HCT116 (cell line): Measurements from ENCODE around the gene MEGF6. TPM values are rescaled to one million over a fixed set of nuclear protein-coding genes. Genes with fewer than 3 reads are reported as not detected.

Experiments used
- ATAC-seq: fragments of 200-7000 bp; cut with Tn5 transposase; 2 replicates; pipeline ENCODE4 v1.9.1; 2020; ENCODE audit warnings: mild to moderate bottlenecking, moderate library complexity
- Bru-seq: library from RNA; stranded (reverse); fragments of 400-500 nt; gene quantifications from one replicate; lab custom pipeline; 2021; lab: Mats Ljungman, UMichigan
- BruChase-seq, 2 experiments: library from RNA; stranded (reverse); fragments of 400-500 nt; gene quantifications; one replicate each; lab custom pipeline; 2021; lab: Mats Ljungman, UMichigan
- BruUV-seq: library from RNA; stranded (reverse); fragments of 400-500 nt; replicated peaks from 2 replicates; lab custom pipeline; 2021; lab: Mats Ljungman, UMichigan
- CTCF ChIA-PET: fragments of 300-600 bp; sonication (Branson Sonifier 250); formaldehyde crosslinking; loops from one replicate; lab custom pipeline; 2021; ENCODE audit warnings: antibody characterized with exemption; lab: Charles Lee
- POLR2A ChIA-PET: fragments of 300-600, 350-600 bp; sonication (Branson Sonifier 250); formaldehyde crosslinking; loops from one replicate; lab custom pipeline; 2021; ENCODE audit warnings: antibody characterized with exemption; lab: Charles Lee
- RAD21 ChIA-PET, 2 experiments: fragments of 300-600 bp; sonication (Branson Sonifier 250); formaldehyde crosslinking; loops; one replicate each; lab custom pipeline; 2023; ENCODE audit warnings: low total read pairs in 2 of 2; ENCODE audit not compliant: uncharacterized antibody in 2 of 2, unreplicated experiment in 2 of 2, low non-redundant PET in 1 of 2; lab: Charles Lee
- DNase-seq: peaks from one replicate; pipeline ENCODE4 v3.0.0-alpha.2; 2010; ENCODE audit warnings: low read depth, low spot score
- H2AFZ ChIP-seq: fragments of 200-600 bp; shearing (Covaris generic), sonication (generic); 2 replicates; pipeline ENCODE4 v1.6.1; 2017; ENCODE audit warnings: low read depth, mixed run types, mixed read lengths, antibody characterized with exemption, low read length; ENCODE audit not compliant: poor library complexity, severe bottlenecking
- H3K27ac ChIP-seq: 2 replicates; pipeline ENCODE4 v1.5.1; 2012; ENCODE audit warnings: low read depth, low read length
- H3K27me3 ChIP-seq: fragments of 200-600 bp; sonication (generic); 2 replicates; pipeline ENCODE4 v1.6.1; 2016; ENCODE audit warnings: mixed run types, low read length, mixed read lengths; ENCODE audit not compliant: insufficient read depth
- H3K36me3 ChIP-seq, 2 experiments: fragments of 200-500 bp in 1 of 2; fragments of 200-600 bp in 1 of 2; sonication (Bioruptor generic) in 1 of 2; sonication (generic) in 1 of 2; 2 replicates each; pipeline versions ENCODE4 v1.5.1 to v1.6.1; 2014 to 2016; ENCODE audit warnings: low read length in 2 of 2, inconsistent platforms in 1 of 2, mixed read lengths in 1 of 2, mixed run types in 1 of 2; ENCODE audit not compliant: insufficient read depth in 2 of 2, control insufficient read depth in 1 of 2
- H3K4me1 ChIP-seq, 2 experiments: fragments of 200-600 bp in 1 of 2; sonication (generic) in 1 of 2; 2 replicates each; pipeline versions ENCODE4 v1.5.1 to v1.6.1; 2012 to 2017; ENCODE audit warnings: low read length in 2 of 2, inconsistent platforms in 1 of 2, mild to moderate bottlenecking in 1 of 2, mixed read lengths in 1 of 2, mixed run types in 1 of 2, moderate library complexity in 1 of 2; ENCODE audit not compliant: insufficient read depth in 2 of 2, control insufficient read depth in 1 of 2
- H3K4me2 ChIP-seq: fragments of 200-600 bp; sonication (generic); 2 replicates; pipeline ENCODE4 v1.6.1; 2017; ENCODE audit warnings: mixed run types, low read length, mixed read lengths
- H3K4me3 ChIP-seq, 2 experiments: fragments of 200-600 bp in 1 of 2; sonication (generic) in 1 of 2; replicated peaks in 1 of 2; 2 replicates each; pipeline ENCODE4 v1.5.1; 2011 to 2016; ENCODE audit warnings: low read length in 2 of 2, control low read depth in 1 of 2, low read depth in 1 of 2, mild to moderate bottlenecking in 1 of 2, mixed read lengths in 1 of 2, mixed run types in 1 of 2
- H3K79me2 ChIP-seq: fragments of 200-600 bp; sonication (generic); 2 replicates; pipeline ENCODE4 v1.6.1; 2017; ENCODE audit warnings: mild to moderate bottlenecking, mixed run types, low read length, moderate library complexity, mixed read lengths; ENCODE audit not compliant: insufficient read depth
- H3K9ac ChIP-seq: fragments of 200-600 bp; sonication (generic); 2 replicates; pipeline ENCODE4 v1.6.1; 2016; ENCODE audit warnings: low read length, mixed read lengths
- H3K9me2 ChIP-seq: fragments of 200-600 bp; sonication (generic), shearing (Covaris generic); 2 replicates; pipeline ENCODE4 v1.6.1; 2017; ENCODE audit warnings: mixed run types, mild to moderate bottlenecking, moderate library complexity; ENCODE audit not compliant: insufficient read depth
- H3K9me3 ChIP-seq, 2 experiments: fragments of 200-500 bp in 1 of 2; fragments of 200-600 bp in 1 of 2; sonication (Bioruptor generic) in 1 of 2; sonication (generic) in 1 of 2; 2 replicates each; pipeline ENCODE4 v1.6.1; 2014 to 2017; ENCODE audit warnings: low read length in 2 of 2, mixed read lengths in 2 of 2, inconsistent platforms in 1 of 2, low read depth in 1 of 2, mild to moderate bottlenecking in 1 of 2, mixed run types in 1 of 2, moderate library complexity in 1 of 2; ENCODE audit not compliant: control insufficient read depth in 1 of 2, insufficient read depth in 1 of 2
- H4K20me1 ChIP-seq: fragments of 200-600 bp; sonication (generic), shearing (Covaris generic); 2 replicates; pipeline ENCODE4 v1.6.1; 2017; ENCODE audit warnings: mixed run types, mild to moderate bottlenecking, moderate library complexity; ENCODE audit not compliant: insufficient read depth
- ATF3 ChIP-seq: IDR thresholded peaks from 2 replicates; pipeline ENCODE4 v1.6.1; 2012
- CBX3 ChIP-seq: IDR thresholded peaks from 2 replicates; pipeline ENCODE4 v1.6.1; 2012; ENCODE audit warnings: low read depth
- CEBPB ChIP-seq: IDR thresholded peaks from 2 replicates; pipeline ENCODE4 v1.6.1; 2012; ENCODE audit warnings: low read depth
- CTCF ChIP-seq, 3 experiments: fragments of 200-600 bp in 1 of 3; sonication (generic) in 1 of 3; IDR thresholded peaks in 2 of 3; conservative IDR thresholded peaks in 1 of 3; 2 replicates each; pipeline ENCODE4 v1.5.1; 2012 to 2017; ENCODE audit warnings: low read depth in 2 of 3, low read length in 2 of 3, antibody characterized with exemption in 1 of 3, borderline replicate concordance in 1 of 3, control low read depth in 1 of 3, mild to moderate bottlenecking in 1 of 3, mixed read lengths in 1 of 3, mixed run types in 1 of 3, moderate library complexity in 1 of 3; ENCODE audit not compliant: insufficient read depth in 1 of 3
- FOSL1 ChIP-seq: IDR thresholded peaks from 2 replicates; pipeline ENCODE4 v1.6.1; 2012; ENCODE audit warnings: low read depth
- POLR2AphosphoS5 ChIP-seq: IDR thresholded peaks from 2 replicates; pipeline ENCODE4 v1.6.1; 2011; ENCODE audit warnings: mild to moderate bottlenecking, low read depth, low read length, moderate library complexity
- SIN3A ChIP-seq: IDR thresholded peaks from 2 replicates; pipeline ENCODE4 v1.6.1; 2012; ENCODE audit warnings: low read depth
- SRF ChIP-seq: IDR thresholded peaks from 2 replicates; pipeline ENCODE4 v1.6.1; 2012; ENCODE audit warnings: low read depth
- TCF7L2 ChIP-seq: IDR thresholded peaks from 2 replicates; pipeline ENCODE4 v1.7.0; 2011; ENCODE audit warnings: borderline replicate concordance, inconsistent platforms; ENCODE audit not compliant: insufficient read depth, insufficient read length; ENCODE audit errors: extremely low read depth
- YY1 ChIP-seq: IDR thresholded peaks from 2 replicates; pipeline ENCODE4 v1.6.1; 2011; ENCODE audit warnings: low read length, low read depth, moderate library complexity, mild to moderate bottlenecking; ENCODE audit not compliant: insufficient replicate concordance; ENCODE audit errors: extremely low read depth
- ZFX ChIP-seq: fragments of 450-650 bp; IDR thresholded peaks from 2 replicates; pipeline ENCODE4 v1.6.1; 2017
- intact Hi-C: fragments of 100-400 bp; cut with micrococcal nuclease; formaldehyde crosslinking; loops from 2 replicates; pipeline ENCODE4 v1.10.0; 2022
- long read RNA-seq: library from polyadenylated mRNA; unstranded; transcript quantifications from one replicate; pipeline ENCODE4 v2.0.0, GENCODE V29; 2021; ENCODE audit not compliant: unreplicated experiment
- polyA plus RNA-seq: library from polyadenylated mRNA; unstranded; fragments of >200 nt; gene quantifications from 2 replicates; pipeline ENCODE4 v1.2.1, GENCODE V29; 2012; ENCODE audit warnings: missing spikeins
- total RNA-seq: library from RNA; stranded (reverse); gene quantifications from one replicate; pipeline ENCODE4 v1.2.1, GENCODE V29; 2021; ENCODE audit not compliant: unreplicated experiment
- TF ChIP-seq, protein P1 (sequence below): IDR thresholded peaks from 2 replicates; pipeline ENCODE4 v1.6.1; 2011; ENCODE audit warnings: mild to moderate bottlenecking, low read length, moderate library complexity; ENCODE audit not compliant: insufficient replicate concordance; ENCODE audit errors: extremely low read depth

The MEGF6 gene
- 47.6 TPM for total RNA-seq
- 34.0 and 43.9 TPM in 2 replicates for polyA plus RNA-seq
- Bru-seq, nascent RNA = percentile 59 among the genes with signal in this experiment
- percentile 71 among the genes with signal in this experiment for BruChase-seq, experiment 1, labeled RNA remaining after a 6-hour chase
- percentile 56 among the genes with signal in this experiment for BruChase-seq, experiment 2, labeled RNA remaining after a 2-hour chase
- long read RNA-seq, partial matches to known transcripts = 23 of 76 reads
- long read RNA-seq, other reads (novel, unspliced or antisense) = 50 of 76 reads

DNA sequence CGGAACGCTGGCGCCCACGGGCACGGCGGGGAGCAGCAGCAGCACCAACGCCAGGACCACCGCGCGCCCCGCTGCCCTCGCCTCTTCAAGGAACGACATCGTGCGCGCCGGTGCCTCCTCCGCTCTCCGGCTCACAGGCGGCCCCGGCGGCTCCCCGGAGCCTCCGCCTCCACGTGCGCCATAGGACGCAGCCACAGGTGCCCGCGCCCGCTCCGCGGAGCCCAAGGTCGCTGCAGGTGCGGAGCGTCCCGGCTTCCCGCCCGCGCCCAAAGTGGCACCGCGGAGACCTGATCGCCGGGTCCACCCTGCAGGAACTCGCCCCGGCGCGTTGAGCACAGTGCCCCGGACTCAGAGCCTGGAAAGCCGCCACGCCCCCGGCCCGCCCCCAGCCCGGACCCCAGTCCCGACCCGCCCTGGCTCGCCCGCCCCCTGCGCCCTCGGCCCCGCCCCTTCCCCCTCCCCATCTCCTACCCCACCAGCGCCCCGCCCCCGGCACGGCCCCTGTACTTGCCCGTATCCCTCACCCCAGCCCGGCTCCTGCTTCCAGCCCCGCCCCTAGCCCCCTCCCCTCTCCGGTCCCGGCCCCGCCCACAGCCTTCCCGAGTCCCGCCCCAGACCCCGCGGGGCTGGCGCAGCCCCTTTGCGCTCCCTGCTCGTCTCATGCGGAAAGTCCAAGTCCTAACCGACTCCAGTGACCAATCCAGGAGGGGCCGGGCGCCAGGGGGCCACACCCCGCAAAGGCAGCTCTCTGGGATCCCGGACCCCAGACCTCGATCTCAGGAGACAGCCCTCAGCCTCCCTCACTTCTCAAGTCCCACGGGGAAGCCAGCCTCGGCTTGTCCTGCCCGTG lies at the start of gene MEGF6:
Gene MEGF6, minus strand, starts transcription at position 339 of the 850 bp plus-strand sequence. Its CDS starts 240 bp downstream, at position 99.
- ChIA-PET CTCF (no interaction called here), RAD21 (no interaction called here), POLR2A (no interaction called here)
- peaks cover 39 to 53% of the 10 kb centered on the region in 2 experiments for H3K4me1 ChIP-seq
- TF ChIP-seq ATF3 = no peak
- peak; percentile 66 for TF ChIP-seq POLR2AphosphoS5
- TF ChIP-seq ZFX = 0 out of 2 replicates have a peak, but pooled peaks have one; percentile 28
- no peaks in the 10 kb centered on the region for H3K9me3 ChIP-seq
- no peaks in the 10 kb centered on the region for H3K79me2 ChIP-seq
- no TSS peak for BruUV-seq
- H3K4me2 ChIP-seq = peak within 1 kb of the TSS; percentile 98
- H3K9me2 ChIP-seq = no peaks in the 10 kb centered on the region
- intact Hi-C loops = loop anchor here (1.0 kb wide), 1 partner anchor 23 kb away; no protein-coding TSS in a partner anchor
- H3K27me3 ChIP-seq = no peaks in the 10 kb centered on the region
- peak; percentile 69 for DNase-seq
- no peaks in the 10 kb centered on the region for H4K20me1 ChIP-seq
- H2AFZ ChIP-seq = peak within 1 kb of the TSS; percentile 35
- peak within 1 kb of the TSS; percentile 73 for H3K9ac ChIP-seq
- H3K4me3 ChIP-seq = peak within 1 kb of the TSS; percentile 58 to 72
- no peaks in the 10 kb centered on the region for H3K36me3 ChIP-seq
- peak; percentile 78 for ATAC-seq
- H3K27ac ChIP-seq = peak within 1 kb of the TSS; percentile 62; the same call in 1 of the 2 replicates

GRCh38 chr1:3660704-3661103 lies 49.4 kb upstream of the MEGF6 start:
- TF ChIP-seq SIN3A = no peak
- no peak for TF ChIP-seq YY1
- TF ChIP-seq CBX3 = no peak
- no peak for TF ChIP-seq FOSL1
- no peak for TF ChIP-seq SRF
- no peak for TF ChIP-seq CTCF (IDR thresholded peaks at IDR 0.05 in 2 of 3, conservative IDR thresholded peaks at IDR 0.05 in 1 of 3; ENCODE audit: borderline replicate concordance in 1 of 3, insufficient read depth in 1 of 3, low read depth in 2 of 3, low read length in 2 of 3)
- TF ChIP-seq, protein P1, sequence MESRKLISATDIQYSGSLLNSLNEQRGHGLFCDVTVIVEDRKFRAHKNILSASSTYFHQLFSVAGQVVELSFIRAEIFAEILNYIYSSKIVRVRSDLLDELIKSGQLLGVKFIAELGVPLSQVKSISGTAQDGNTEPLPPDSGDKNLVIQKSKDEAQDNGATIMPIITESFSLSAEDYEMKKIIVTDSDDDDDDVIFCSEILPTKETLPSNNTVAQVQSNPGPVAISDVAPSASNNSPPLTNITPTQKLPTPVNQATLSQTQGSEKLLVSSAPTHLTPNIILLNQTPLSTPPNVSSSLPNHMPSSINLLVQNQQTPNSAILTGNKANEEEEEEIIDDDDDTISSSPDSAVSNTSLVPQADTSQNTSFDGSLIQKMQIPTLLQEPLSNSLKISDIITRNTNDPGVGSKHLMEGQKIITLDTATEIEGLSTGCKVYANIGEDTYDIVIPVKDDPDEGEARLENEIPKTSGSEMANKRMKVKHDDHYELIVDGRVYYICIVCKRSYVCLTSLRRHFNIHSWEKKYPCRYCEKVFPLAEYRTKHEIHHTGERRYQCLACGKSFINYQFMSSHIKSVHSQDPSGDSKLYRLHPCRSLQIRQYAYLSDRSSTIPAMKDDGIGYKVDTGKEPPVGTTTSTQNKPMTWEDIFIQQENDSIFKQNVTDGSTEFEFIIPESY = no peak
- TF ChIP-seq CEBPB = no peak
- no peak for TF ChIP-seq TCF7L2
- TF ChIP-seq ZFX = no peak
- DNase-seq = no peak
- CTCF ChIA-PET = no interaction called here
- Histone ChIP-seq H3K4me1 (no peaks in the 10 kb centered on the region; a peak in 1 of 4 replicates), H3K9ac (no peak overlapping the region), H3K4me2 (no peak overlapping the region), H3K27ac (no peak overlapping the region), H3K9me2 (no peaks in the 10 kb centered on the region), H4K20me1 (peaks cover 5% of the 10 kb centered on the region; the same call in 1 of the 2 replicates), H3K79me2 (peaks cover 78% of the 10 kb centered on the region), H3K9me3 (no peaks in the 10 kb centered on the region), H3K4me3 (no peak overlapping the region), H3K27me3 (no peaks in the 10 kb centered on the region), H3K36me3 (no peaks in the 10 kb centered on the region), H2AFZ (no peak overlapping the region)
- RAD21 ChIA-PET = no interaction called here
- POLR2A ChIA-PET = no interaction called here
- ATAC-seq = no peak
- BruUV-seq = no TSS peak
- intact Hi-C loops = no loop called here
